Mesenchymal stem cell (in vitro differentiated cells and primary cell): ENCODE results near the gene DCAF12.

Experiments
- DNase-seq: peaks from one replicate; pipeline ENCODE4 v3.0.0-alpha.2; 2013
- H2AFZ ChIP-seq: one replicate; pipeline ENCODE4 v1.6.1; 2013; ENCODE audit warnings: low read depth, mild to moderate bottlenecking, control low read depth, inconsistent platforms, low read length, moderate library complexity
- H2AK5ac ChIP-seq: 2 replicates; pipeline ENCODE4 v1.6.1; 2013; ENCODE audit warnings: low read length, moderate library complexity, mild to moderate bottlenecking, inconsistent platforms; ENCODE audit not compliant: severe bottlenecking
- H2BK120ac ChIP-seq: one replicate; pipeline ENCODE4 v1.6.1; 2013; ENCODE audit warnings: low read depth, mild to moderate bottlenecking, inconsistent platforms, low read length, moderate library complexity
- H2BK12ac ChIP-seq, 2 experiments: one replicate each; pipeline ENCODE4 v1.6.1; 2013; ENCODE audit warnings: inconsistent platforms in 2 of 2, low read length in 2 of 2, mild to moderate bottlenecking in 2 of 2, moderate library complexity in 2 of 2, control low read depth in 1 of 2
- H2BK15ac ChIP-seq: one replicate; pipeline ENCODE4 v1.6.1; 2013; ENCODE audit warnings: mild to moderate bottlenecking, low read depth, inconsistent platforms; ENCODE audit not compliant: poor library complexity, severe bottlenecking
- H2BK5ac ChIP-seq: 2 replicates; pipeline ENCODE4 v1.6.1; 2013; ENCODE audit warnings: low read depth, mild to moderate bottlenecking, low read length, control low read depth, inconsistent platforms; ENCODE audit not compliant: poor library complexity, severe bottlenecking
- H3K14ac ChIP-seq, 2 experiments: one replicate each; pipeline ENCODE4 v1.6.1; 2013; ENCODE audit warnings: inconsistent platforms in 2 of 2, low read length in 2 of 2, control low read depth in 1 of 2, mild to moderate bottlenecking in 1 of 2, moderate library complexity in 1 of 2
- H3K18ac ChIP-seq, 2 experiments: one replicate each; pipeline ENCODE4 v1.6.1; 2013; ENCODE audit warnings: inconsistent platforms in 2 of 2, low read length in 2 of 2, control low read depth in 1 of 2, low read depth in 1 of 2, mild to moderate bottlenecking in 1 of 2
- H3K23ac ChIP-seq, 2 experiments: one replicate each; pipeline ENCODE4 v1.6.1; 2013; ENCODE audit warnings: inconsistent platforms in 2 of 2, low read length in 2 of 2, mild to moderate bottlenecking in 2 of 2, moderate library complexity in 2 of 2, control low read depth in 1 of 2
- H3K27ac ChIP-seq: 2 replicates; pipeline ENCODE4 v1.5.1; 2013; ENCODE audit warnings: mild to moderate bottlenecking, moderate library complexity, low read length, control low read depth, inconsistent platforms; ENCODE audit not compliant: poor library complexity, severe bottlenecking
- H3K27me3 ChIP-seq, 2 experiments: 2 replicates each; pipeline versions ENCODE4 v1.6.1 to v1.7.0; 2013; ENCODE audit warnings: low read length in 2 of 2, mild to moderate bottlenecking in 2 of 2, moderate library complexity in 2 of 2, control low read depth in 1 of 2, inconsistent platforms in 1 of 2; ENCODE audit not compliant: control insufficient read depth in 1 of 2, insufficient read depth in 1 of 2
- H3K36me3 ChIP-seq, 2 experiments: 2 replicates each; pipeline versions ENCODE4 v1.6.1 to v1.7.0; 2013; ENCODE audit warnings: low read length in 2 of 2, control low read depth in 1 of 2, inconsistent platforms in 1 of 2, low read depth in 1 of 2, mild to moderate bottlenecking in 1 of 2; ENCODE audit not compliant: insufficient read depth in 2 of 2, control insufficient read depth in 1 of 2
- H3K4ac ChIP-seq, 2 experiments: one replicate each; pipeline ENCODE4 v1.6.1; 2013; ENCODE audit warnings: inconsistent platforms in 2 of 2, low read length in 2 of 2, mild to moderate bottlenecking in 2 of 2, moderate library complexity in 2 of 2, control low read depth in 1 of 2, low read depth in 1 of 2
- H3K4me1 ChIP-seq: 2 replicates; pipeline ENCODE4 v1.6.1; 2013; ENCODE audit warnings: low read depth, low read length, control low read depth; ENCODE audit not compliant: control insufficient read depth, insufficient read depth
- H3K4me2 ChIP-seq: 2 replicates; pipeline ENCODE4 v1.6.1; 2013; ENCODE audit warnings: low read length, mild to moderate bottlenecking, inconsistent platforms; ENCODE audit not compliant: poor library complexity, severe bottlenecking
- H3K4me3 ChIP-seq, 2 experiments: 2 replicates each; pipeline versions ENCODE4 v1.5.1 to v1.7.0; 2013; ENCODE audit warnings: low read length in 2 of 2, mild to moderate bottlenecking in 2 of 2, control low read depth in 1 of 2, low read depth in 1 of 2; ENCODE audit not compliant: insufficient read depth in 1 of 2
- H3K79me1 ChIP-seq: replicated peaks from 2 replicates; pipeline ENCODE4 v1.6.1; 2013; ENCODE audit warnings: mild to moderate bottlenecking, control low read depth, low read length, inconsistent platforms; ENCODE audit not compliant: poor library complexity, severe bottlenecking
- H3K9ac ChIP-seq: 2 replicates; pipeline ENCODE4 v1.7.0; 2013; ENCODE audit warnings: mild to moderate bottlenecking, low read length, moderate library complexity
- H3K9me3 ChIP-seq: 2 replicates; pipeline ENCODE4 v1.7.0; 2013; ENCODE audit warnings: mild to moderate bottlenecking, low read length; ENCODE audit not compliant: control insufficient read depth
- H4K8ac ChIP-seq: one replicate; pipeline ENCODE4 v1.6.1; 2013; ENCODE audit warnings: inconsistent platforms, mild to moderate bottlenecking, low read length, moderate library complexity
- H4K91ac ChIP-seq: one replicate; pipeline ENCODE4 v1.6.1; 2013; ENCODE audit warnings: mild to moderate bottlenecking, low read length, inconsistent platforms
- WGBS: methylation state at CpG from one replicate; pipeline ENCODE4 v1.1.7; 2013; ENCODE audit warnings: mixed read lengths; 5-methylcytosine and 5-hydroxymethylcytosine counted together

DCAF12 gene

GRCh38 chr9:34127035-34127948 lies 794 bp upstream of the DCAF12 start:
- Histone ChIP-seq H2AFZ (peak overlapping the region; percentile 85), H3K18ac (peak overlapping the region; percentile 73 to 88), H3K4me2 (peak overlapping the region; percentile 91), H3K4me1 (peaks cover 7% of the 10 kb centered on the region), H3K9ac (peak overlapping the region; percentile 96), H3K9me3 (no peaks in the 10 kb centered on the region), H3K4ac (peak overlapping the region in 1 of 2 experiments; percentile 73), H2BK5ac (no peak overlapping the region), H3K79me1 (no peaks in the 10 kb centered on the region), H3K14ac (peak overlapping the region in 1 of 2 experiments; percentile 50), H2BK120ac (peak overlapping the region; percentile 55), H2AK5ac (peak overlapping the region; percentile 40), H3K36me3 (peaks cover 2 to 25% of the 10 kb centered on the region in 2 experiments), H3K27me3 (no peaks in the 10 kb centered on the region), H3K4me3 (peak overlapping the region; percentile 64 to 99), H3K27ac (peak overlapping the region; percentile 82), H2BK12ac (no peak overlapping the region), H3K23ac (no peak overlapping the region), H4K91ac (peak overlapping the region; percentile 40), H4K8ac (peak overlapping the region; percentile 94), H2BK15ac (no peak overlapping the region)
- DNase-seq: no peak
- WGBS: 82% methylated on average over 16 of the region's 17 CpGs

DNA sequence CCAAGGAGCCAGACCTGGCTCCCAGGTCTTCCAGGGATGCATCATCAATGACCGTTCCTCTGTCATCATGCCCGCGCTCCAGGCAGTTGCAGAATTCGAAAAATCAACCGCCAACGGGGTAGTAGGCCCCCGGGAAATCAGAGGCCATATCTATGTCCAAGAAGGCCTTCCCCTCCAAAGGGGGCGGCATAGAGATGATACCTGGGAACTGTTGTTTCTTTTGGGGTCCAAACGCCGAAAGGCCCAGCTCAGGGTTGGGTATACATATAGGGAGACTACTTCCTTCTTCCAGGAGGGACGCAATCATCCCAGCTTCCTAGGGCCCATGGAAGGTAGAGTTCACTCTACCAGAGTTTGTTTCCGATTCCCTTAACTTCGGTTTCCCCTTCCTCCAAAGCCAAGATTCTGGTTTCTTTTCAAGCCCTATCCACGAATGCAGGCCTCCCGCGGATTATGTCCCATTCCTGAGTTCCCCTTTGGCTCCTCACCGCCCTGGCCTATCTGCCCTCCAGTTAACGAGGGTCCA lies 754 bp downstream of the DCAF12 start:
- H3K36me3 ChIP-seq: peaks cover 6 to 31% of the 10 kb centered on the region in 2 experiments
- peak overlapping the region; percentile 54 for H4K8ac ChIP-seq
- H3K4me2 ChIP-seq: peak overlapping the region; percentile 91
- peak overlapping the region; percentile 81 for H3K27ac ChIP-seq
- H3K9me3 ChIP-seq: no peaks in the 10 kb centered on the region
- no peaks in the 10 kb centered on the region for H3K27me3 ChIP-seq
- H3K4ac ChIP-seq: peak overlapping the region in 1 of 2 experiments; percentile 52
- no peak overlapping the region for H2BK120ac ChIP-seq
- no peak overlapping the region for H2BK5ac ChIP-seq
- peak overlapping the region; percentile 64 to 99 for H3K4me3 ChIP-seq
- H2AFZ ChIP-seq: peak overlapping the region; percentile 6
- peak overlapping the region; percentile 9 to 67 for H3K18ac ChIP-seq
- no peak overlapping the region for H2AK5ac ChIP-seq
- peak overlapping the region; percentile 96 for H3K9ac ChIP-seq
- H3K79me1 ChIP-seq: no peaks in the 10 kb centered on the region
- H3K14ac ChIP-seq: peak overlapping the region in 1 of 2 experiments; percentile 5
- H3K23ac ChIP-seq: no peak overlapping the region
- peaks cover 7% of the 10 kb centered on the region for H3K4me1 ChIP-seq
- WGBS: 5% methylated on average over 18 of the region's 18 CpGs
- DNase-seq: peak; percentile 62
- H2BK15ac ChIP-seq: no peak overlapping the region
- H4K91ac ChIP-seq: peak overlapping the region; percentile 5
- no peak overlapping the region for H2BK12ac ChIP-seq

- peak overlapping the region; percentile 96 for H3K9ac ChIP-seq
- no peak overlapping the region for H3K14ac ChIP-seq
- no peak overlapping the region for H3K4ac ChIP-seq
- no peak overlapping the region for H4K91ac ChIP-seq
- no peaks in the 10 kb centered on the region for H3K27me3 ChIP-seq
- no peak overlapping the region for H2BK15ac ChIP-seq
- H3K9me3 ChIP-seq: no peaks in the 10 kb centered on the region
- peak overlapping the region in 1 of 2 experiments; percentile 99 for H3K4me3 ChIP-seq
- no peaks in the 10 kb centered on the region for H3K79me1 ChIP-seq
- H3K4me1 ChIP-seq: peaks cover 8% of the 10 kb centered on the region
- peak overlapping the region; percentile 71 for H3K4me2 ChIP-seq
- no peak overlapping the region for H2BK12ac ChIP-seq
- no peak overlapping the region for H3K27ac ChIP-seq
- 65% methylated on average over 6 of the region's 6 CpGs for WGBS
- H4K8ac ChIP-seq: no peak overlapping the region
- peaks cover 10 to 35% of the 10 kb centered on the region in 2 experiments for H3K36me3 ChIP-seq
- H2BK5ac ChIP-seq: no peak overlapping the region
- no peak overlapping the region for H3K23ac ChIP-seq
- no peak overlapping the region for H3K18ac ChIP-seq
- no peak overlapping the region for H2AFZ ChIP-seq
- no peak overlapping the region for H2AK5ac ChIP-seq
- no peak overlapping the region for H2BK120ac ChIP-seq
- DNase-seq: peak; percentile 43
Observed at GRCh38 chr9:34124926-34125325, 1.6 kb downstream of the DCAF12 start.

DNA sequence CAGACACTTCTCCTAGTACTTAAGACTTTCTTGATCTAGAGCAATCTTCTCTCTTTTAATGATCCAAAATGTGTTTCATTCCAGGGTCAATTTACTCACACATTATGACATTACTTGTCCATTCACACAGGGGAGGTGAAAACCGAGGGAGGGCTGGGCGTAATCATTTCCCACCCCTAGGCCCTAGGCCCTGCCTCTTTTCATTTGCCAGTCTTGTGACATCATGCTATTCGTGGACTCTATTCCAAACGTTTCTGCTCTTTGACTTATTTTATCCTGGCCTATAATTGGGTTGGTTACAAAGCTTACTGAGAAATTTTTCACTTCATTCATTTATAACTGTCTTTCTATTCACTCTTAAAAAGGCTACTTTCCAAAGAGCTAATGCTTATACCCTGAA lies 2.4 kb downstream of the DCAF12 start:
- 77% methylated on average over 4 of the region's 4 CpGs for WGBS
- Histone ChIP-seq H2BK15ac (no peak overlapping the region), H3K4me1 (peaks cover 8% of the 10 kb centered on the region), H2AK5ac (no peak overlapping the region), H4K8ac (no peak overlapping the region), H2BK120ac (no peak overlapping the region), H4K91ac (no peak overlapping the region), H3K4me3 (peak overlapping the region in 1 of 2 experiments; percentile 99), H3K79me1 (peaks cover 3% of the 10 kb centered on the region), H3K9me3 (no peaks in the 10 kb centered on the region), H3K14ac (no peak overlapping the region), H2BK12ac (no peak overlapping the region), H3K27me3 (no peaks in the 10 kb centered on the region), H3K23ac (no peak overlapping the region), H3K4ac (no peak overlapping the region), H3K4me2 (no peak overlapping the region), H2BK5ac (no peak overlapping the region), H3K18ac (no peak overlapping the region), H3K36me3 (peaks cover 14 to 39% of the 10 kb centered on the region in 2 experiments), H3K27ac (no peak overlapping the region), H3K9ac (peak overlapping the region; percentile 96), H2AFZ (no peak overlapping the region)
- peak; percentile 32 for DNase-seq
